ENCODE results near the gene POLR1A.

The POLR1A gene

DNA sequence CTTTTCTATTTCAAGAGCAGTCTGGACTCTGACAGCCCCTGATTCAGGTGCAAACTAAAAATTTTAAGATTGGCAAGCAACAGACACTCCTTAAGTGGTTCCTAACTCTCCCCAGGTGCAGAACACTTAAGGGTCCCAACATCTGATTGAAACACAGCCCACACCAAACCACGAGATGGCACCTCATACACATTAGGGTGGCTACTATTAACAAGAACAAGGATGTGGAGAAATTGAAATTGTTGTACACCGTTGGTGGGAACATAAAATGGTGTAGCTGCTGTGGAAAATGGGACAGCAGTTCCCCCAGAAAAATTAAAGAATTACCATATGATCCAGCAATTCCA lies 82.3 kb downstream of the POLR1A start:
- no peak for DNase-seq (ENCODE audit: low read depth in 4 of 4, low spot score in 1 of 4)

DNA sequence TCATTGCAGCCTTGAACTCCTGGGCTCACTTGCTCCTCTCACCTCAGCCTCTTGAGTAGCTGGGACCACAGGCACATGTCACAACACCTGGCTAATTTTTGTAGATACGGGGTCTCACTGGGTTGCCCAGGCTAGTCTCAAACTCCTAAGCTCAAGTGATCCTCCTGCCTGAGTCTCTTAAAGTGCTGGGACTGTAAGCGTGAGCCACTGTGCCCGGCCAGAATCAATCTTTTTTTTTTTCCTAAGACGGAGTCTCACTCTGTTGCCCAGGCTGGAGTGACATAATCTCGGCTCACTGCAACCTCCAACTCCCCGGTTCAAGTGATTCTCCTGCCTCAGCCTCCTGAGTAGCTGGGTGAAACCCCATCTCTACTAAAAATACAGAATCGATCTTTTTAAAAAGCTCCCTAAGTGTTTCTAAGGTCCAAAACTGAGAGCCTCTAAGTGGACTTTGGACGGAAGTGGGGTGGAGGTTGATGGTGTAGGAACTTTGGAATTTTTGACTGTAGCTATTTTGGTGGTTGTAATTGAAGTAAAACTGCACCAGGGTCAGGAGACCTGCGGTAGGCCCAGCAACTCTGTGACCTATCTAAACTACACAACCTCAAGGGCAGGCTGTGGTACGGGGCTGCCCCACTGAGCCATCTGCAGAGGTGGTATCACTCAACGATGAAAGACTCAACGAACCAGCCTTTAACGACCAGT lies 82.9 kb downstream of the POLR1A start:
- no peak for DNase-seq (ENCODE audit: low read depth in 4 of 4, low spot score in 1 of 4)

DNA sequence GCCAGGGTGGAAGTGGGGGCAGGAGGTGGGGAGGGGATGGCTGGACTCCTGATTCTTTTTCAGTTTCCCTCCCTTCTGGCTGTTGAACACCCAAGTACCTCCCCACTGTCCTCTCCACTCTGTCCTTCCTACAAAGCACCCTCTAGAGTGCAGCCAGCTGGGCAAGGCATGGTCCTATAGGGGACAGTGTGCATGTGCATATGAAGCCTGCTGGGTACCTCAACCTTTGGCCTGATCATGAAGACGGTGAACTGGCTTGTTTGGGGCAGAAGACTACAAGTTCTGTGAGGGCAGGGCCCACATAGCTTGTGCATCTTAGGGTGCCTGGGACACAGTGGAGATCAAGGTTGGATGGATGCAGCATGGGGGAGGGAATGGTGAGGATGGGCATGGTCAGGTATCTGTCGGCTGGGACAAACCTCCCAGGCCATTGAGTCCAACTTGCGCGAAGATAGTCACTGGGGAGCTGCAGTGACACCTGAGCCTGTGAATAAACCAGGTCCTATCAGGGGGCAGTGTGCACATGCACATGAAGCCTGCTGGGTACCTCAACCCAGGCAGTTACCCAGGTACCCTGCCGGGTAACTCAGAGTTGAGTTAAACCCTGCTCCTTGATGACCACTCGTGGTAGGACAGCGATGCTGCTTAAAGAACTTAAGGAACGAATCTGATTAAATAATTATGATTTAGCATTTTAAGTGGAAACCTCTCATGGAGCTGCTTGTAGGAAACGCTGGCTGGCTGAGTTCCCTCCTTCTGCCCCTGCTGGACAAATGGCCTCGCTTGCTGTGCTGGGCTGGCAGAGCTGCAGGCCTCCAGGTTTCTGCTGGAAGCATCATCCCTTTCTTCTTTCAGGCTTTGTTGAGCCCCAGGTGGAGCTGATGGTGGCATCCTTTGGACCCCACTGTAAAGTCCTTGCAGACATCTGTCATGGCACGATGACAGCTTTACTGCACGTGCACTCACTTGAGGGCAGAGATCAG lies 84.0 kb downstream of the POLR1A start:
- no peak for DNase-seq (ENCODE audit: low read depth in 4 of 4, low spot score in 1 of 4)

DNA sequence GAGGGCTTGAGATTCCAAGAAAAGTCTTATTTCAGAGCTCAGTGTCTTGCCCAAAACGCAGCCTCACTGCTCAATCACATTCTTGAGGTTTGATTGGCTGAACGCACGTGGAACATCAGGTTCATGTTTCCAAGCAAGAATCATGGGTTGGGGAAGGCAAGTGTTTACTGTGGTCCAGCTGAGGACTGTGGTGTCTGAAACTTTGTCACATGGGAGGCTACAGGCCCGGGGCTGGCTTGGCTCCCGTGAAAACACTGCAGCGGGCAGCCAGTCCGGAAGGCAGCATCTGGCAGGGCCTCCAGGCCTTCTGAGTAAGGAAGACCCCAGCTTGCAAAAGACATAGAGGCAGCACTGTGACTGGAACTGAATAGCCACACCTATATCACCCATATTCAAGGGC lies 84.7 kb downstream of the POLR1A start:
- DNase-seq (ENCODE audit: low read depth in 4 of 4, low spot score in 1 of 4): no peak

DNA sequence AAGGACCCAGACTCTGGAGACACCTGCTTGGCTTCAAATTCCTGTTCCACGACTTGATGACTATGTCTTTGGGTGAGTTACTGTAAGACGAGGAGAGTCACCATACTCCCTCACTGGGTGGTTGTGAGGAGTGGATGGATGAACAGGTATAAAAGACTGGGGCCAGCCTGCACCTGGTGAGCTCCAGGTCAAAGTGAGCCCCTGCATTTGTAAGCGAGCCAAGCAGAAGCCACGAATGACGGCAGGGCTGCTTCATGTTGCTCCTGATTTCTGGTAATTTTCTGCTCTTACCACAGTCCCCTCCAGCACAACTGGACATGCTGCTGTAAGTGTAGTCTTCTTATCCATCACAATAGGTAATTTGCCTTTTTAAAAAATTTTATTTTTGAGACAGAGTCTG lies 86.6 kb downstream of the POLR1A start:
- no peak for DNase-seq (ENCODE audit: low read depth in 4 of 4, low spot score in 1 of 4)

DNA sequence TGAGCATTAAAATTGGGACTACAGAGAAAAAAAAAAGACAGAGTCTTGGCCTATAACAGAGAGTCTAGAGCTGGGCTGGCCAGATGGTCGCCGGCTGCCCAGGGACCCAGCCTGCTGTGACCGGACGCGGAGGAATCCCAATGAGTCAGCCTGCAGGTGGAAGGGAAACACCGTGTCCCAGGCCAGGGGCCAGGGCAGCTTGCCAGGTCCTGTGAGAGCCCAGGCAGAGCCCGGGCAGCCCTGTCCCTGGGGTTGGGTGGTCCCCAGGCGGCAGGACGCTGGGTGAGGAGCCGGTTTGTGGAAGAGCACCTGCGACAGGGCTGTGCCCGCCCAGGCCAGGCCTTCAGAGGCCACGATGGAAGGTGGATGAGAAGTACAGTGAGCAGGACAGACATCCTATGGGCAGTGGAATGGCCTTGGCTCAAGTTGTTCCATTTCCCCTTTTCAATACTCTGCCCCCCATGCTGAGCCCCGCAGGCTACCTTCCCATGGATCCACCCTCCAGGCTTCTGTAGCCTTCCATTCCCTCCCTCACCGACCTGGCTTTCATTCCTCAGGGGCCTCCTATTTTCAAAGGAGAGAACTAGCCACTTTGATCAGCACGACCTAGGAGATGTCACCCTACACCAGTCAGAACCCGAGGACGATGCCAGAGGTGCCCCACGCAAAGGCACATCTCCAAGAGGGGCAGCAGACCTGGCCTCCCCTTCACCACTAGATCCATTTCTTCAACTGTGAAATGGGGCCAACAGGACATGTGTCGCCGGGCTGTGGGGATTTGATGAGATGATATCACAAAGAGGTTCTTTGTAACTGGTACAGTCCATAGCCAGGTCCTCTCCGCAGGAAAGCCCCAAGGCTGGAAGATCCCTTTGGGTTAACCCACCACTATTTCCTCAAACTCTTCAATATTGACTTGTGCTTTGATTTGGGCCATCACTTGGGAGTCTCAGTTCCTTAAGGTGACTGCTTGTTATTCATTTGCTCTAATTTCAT lies 87.5 kb downstream of the POLR1A start:
- DNase-seq (ENCODE audit: low read depth in 4 of 4, low spot score in 1 of 4): no peak

DNA sequence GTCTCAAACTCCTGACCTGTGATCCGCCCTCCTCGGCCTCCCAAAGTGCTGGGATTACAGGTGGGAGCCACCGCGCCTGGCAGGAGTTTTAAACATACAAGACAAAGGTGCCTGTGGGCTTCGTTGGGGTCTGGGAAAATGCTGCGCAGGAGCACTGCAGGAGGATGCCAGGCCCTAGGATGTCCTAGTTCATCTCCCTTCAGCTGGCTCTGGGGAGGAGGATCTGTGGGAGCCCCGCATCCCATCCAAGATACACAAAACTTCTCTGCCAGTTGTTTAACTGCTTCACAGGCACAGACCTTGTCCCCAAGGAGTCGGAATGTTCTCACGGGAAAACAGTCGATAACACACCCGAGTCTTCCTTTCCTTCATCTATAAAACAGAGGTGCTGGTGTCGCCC lies 89.1 kb downstream of the POLR1A start:
- DNase-seq (ENCODE audit: low read depth in 4 of 4, low spot score in 1 of 4): no peak

DNA sequence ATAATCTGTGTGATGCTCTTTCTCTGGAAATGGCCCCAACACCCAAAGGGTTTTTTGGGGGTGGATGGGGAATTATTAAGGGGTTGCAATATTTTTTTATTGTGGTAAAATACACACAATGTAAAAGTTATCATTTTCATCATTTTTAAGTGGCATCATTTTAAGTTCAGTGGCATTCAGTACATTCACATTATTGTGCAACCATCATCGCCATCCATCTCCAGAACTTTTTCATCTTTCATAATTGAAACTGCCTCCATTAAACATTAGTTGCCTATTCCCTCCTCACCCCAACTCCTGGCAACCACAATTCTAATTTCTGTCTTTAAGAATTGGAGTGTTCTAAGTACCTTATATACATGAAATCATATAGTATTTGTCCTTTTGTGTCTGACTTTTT lies 90.0 kb downstream of the POLR1A start:
- no peak for DNase-seq (ENCODE audit: low read depth in 4 of 4, low spot score in 1 of 4)

DNA sequence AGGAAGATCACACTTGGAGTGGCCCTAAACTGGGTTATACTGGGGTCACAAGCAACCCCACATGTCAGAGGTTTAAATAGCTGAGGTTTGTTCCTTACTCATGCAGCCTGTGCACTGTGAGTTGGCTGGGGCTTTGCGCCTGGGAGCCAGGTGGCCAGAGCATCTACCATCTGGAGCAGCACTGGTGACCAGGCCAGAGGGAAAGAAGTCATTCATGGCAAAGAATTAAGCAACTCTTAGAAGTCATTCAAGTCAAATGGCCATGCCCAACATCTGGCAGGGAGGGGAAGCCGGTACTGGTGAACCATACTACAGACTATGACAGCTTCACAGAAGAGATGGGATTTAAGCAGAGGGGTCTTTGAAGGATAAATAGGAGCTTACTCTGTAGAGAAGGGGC lies 90.7 kb downstream of the POLR1A start:
- no peak for DNase-seq (ENCODE audit: low read depth in 4 of 4, low spot score in 1 of 4)

DNA sequence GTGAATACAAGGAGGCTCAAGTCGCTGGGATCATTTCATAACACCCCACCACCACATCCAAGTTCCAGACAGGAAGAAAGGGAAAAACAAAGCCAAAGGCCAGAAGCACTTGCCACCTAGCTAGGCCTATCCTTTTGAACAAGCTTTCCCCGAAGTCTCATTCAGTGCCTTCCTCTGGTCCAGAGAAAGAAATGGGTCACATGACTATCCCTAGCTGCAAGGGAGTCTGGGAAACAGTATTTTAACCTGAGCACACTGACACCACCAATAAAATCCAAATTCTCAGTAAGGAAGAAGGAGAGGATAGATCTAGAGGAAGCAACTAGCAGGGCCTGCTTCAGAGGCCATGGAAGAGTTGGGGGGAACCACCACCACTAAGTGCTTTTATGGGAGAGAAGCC lies 91.2 kb downstream of the POLR1A start:
- no peak for DNase-seq (ENCODE audit: low read depth in 4 of 4, low spot score in 1 of 4)

DNA sequence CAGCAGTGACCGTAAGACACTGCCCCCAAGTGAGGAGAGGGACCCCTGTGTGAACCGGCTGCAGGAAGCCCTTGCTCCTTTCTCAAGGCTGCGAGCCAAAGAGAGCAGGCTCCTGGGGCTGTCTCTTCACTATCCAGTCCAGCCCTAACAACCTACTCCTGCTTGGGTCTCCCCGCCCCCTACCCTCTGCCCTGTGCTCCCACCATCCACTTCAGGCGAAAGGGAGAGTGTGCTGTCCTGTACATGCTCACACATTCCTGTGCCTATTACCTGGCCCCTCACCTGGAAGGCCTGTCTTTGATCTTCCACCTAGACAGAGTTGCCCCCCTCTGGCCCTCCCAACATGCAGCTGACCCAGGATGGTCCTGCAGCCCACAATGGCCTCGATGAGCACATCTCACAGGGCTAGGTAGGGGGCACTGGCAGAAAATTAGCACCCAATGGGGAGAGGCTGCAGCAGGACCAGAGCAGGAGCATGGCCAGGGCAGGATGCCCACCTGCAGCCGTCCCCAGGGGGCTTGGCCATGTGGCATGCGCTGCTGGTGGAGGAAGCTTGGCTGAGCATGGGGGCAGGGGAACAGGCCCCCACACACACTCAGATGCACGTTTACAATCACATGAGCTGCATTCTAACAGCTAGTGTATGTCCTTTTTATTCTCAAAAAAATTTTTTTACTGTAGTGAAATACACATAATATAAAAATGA lies 93.5 kb downstream of the POLR1A start:
- DNase-seq (ENCODE audit: low read depth in 4 of 4, low spot score in 1 of 4): no peak

DNA sequence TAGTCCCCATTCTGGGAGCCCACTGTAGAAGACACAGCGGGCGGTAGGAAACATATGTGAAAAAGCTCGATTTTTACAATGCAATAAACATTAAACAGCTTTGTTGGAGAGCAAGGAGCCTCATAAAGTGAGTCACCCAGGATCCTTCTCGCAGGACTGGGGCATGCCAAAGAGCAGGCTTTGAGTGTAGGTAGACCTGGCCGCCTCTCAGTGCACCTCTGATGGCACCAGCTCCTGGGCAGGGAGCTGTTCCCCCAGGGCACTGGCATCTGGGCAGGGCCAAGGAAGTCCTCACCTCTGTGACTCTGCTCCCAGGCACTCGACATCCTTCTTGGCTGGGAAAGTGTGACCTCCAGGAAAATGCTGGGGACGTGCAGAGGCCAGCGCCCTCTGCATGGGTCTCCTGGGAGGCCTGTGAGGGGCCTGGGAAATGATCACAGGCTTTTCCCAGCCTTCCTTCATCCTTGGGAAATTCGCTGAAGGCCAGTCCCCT lies 94.2 kb downstream of the POLR1A start:
- no peak for DNase-seq (ENCODE audit: low read depth in 4 of 4, low spot score in 1 of 4)

DNA sequence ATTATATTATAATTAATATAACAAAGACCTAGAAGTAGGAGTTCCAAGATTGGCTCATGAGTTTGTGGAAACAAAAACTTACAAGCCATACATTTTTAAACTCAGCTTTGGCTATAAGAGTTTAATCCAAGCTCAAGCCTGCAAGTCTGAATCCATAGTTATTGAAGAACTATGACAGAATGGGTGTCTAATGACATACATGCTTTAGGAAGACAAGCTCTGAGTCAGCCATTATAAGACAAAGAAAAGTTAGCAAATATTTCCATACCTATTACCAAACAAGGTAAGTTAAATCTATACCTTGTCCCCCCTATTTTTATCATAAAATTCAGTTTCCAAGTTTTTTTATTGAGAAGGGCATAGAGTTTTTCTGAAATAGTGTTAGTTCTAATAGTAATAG lies 95.6 kb downstream of the POLR1A start:
- no peak for DNase-seq (ENCODE audit: low read depth in 4 of 4, low spot score in 1 of 4)

DNA sequence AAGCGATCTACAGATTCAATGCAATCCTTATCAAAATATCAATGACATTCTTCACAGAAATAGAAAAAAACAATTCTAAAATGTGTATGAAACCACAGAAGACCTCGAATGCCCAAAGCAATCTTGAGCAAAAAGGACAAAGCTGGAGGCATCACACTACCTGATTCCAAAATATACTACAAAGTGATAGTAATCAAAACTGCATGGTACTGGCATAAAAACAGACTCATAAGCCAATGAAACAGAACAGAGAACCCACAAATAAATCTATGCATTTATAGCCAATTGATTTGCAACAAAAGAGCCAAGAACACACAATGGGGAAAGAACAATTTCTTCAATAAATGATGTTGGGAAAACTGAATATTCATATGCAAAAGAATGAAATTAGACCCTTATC lies 99.2 kb downstream of the POLR1A start:
- DNase-seq (ENCODE audit: low read depth in 4 of 4, low spot score in 1 of 4): no peak

DNA sequence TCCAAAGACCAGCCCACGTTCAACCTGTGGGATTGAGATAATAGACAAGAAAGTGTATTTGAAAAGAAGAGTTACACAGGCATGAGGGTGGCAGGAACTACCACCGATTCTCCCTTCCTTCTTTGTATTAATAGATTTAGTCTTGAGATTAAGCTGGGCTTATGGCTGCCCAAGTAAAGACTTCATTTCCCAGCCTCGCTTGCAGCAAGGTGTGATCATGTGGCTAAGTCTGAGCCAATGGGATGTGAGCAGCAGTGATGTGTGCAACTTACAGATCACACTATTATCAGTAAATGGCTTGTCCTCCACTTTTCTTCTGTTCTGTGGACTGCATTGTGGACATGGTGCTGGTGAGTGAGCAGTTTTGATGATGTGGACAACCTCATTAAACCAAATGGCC lies 101.7 kb downstream of the POLR1A start:
- DNase-seq (ENCODE audit: low read depth in 4 of 4, low spot score in 1 of 4): no peak

DNA sequence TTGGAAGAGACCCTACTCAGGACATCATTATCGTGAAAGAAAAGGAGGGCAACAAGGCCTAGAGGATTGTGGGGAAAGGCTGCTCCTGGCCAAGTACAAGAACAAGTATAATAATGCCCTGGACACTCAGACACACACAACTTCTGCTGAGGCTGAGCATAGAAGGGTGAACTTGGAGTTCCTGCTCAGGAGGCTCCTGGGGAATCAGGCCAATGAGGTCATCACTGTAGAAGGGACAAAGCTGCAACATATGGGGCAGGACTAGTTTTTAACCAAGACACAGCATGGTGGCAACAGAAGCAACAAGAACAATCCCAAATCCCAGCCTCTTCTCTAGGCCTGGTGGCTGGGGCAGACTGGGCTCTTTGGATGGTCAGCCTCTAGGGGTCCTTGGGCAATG lies 102.6 kb downstream of the POLR1A start:
- no peak for DNase-seq (ENCODE audit: low read depth in 4 of 4, low spot score in 1 of 4)

DNA sequence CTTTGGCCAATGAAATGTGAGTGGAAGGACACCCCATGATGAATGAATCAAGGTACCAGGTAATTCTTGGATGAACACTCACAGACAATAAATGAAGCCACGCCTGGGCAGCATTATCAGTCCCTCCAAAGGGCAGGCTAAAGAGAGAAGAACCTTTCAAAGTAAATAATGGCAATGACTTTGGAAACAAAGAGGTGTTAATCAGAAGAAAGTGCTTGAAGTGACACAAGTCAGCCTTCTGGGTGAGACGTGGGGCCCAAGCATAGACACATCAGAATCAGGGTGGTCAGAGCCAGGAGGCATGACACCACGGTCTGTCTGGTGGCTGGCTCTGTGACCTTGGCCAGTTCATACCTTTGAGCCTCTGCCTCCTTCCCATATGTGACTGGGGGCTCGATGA lies 103.3 kb downstream of the POLR1A start:
- DNase-seq (ENCODE audit: low read depth in 4 of 4, low spot score in 1 of 4): no peak

DNA sequence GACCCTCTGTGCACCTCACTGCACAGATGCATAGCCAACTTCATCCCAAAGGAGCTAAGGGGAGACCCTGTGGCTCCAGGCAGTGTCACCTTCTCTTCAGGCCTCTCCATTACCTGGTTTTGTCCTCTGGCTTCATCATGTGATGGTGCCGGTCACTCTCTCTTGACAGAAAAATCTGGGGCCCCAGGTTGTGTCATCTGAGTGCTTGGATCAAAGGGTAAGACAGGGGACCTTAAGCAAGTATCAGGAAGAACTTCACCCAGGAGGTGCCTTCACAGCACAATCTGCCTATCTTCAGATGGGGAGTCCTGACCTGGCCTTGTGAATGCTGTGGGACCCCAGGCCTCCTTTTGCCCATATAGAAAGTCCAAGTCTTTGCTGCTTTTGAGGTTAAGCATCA lies 104.4 kb downstream of the POLR1A start:
- no peak for DNase-seq (ENCODE audit: low read depth in 4 of 4, low spot score in 1 of 4)

DNA sequence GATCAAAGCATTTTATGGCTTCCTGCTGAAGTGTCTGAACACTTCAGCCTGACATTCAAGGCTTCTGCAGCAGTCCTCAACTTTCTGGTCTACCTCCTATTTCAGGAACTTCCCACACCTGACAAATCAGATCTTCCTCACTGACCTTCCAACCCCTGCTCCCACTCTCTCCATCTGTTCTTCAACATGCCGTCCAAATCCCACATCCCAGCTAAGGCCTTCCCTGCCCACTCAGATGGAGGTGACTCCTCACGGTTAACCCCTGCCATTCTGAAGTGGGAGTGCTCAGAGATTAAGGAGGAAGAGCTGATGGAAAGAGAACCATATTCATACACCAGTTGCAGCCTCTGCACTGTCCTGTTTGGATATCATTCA lies 104.8 kb downstream of the POLR1A start:
- DNase-seq (ENCODE audit: low read depth in 4 of 4, low spot score in 1 of 4): no peak

DNA sequence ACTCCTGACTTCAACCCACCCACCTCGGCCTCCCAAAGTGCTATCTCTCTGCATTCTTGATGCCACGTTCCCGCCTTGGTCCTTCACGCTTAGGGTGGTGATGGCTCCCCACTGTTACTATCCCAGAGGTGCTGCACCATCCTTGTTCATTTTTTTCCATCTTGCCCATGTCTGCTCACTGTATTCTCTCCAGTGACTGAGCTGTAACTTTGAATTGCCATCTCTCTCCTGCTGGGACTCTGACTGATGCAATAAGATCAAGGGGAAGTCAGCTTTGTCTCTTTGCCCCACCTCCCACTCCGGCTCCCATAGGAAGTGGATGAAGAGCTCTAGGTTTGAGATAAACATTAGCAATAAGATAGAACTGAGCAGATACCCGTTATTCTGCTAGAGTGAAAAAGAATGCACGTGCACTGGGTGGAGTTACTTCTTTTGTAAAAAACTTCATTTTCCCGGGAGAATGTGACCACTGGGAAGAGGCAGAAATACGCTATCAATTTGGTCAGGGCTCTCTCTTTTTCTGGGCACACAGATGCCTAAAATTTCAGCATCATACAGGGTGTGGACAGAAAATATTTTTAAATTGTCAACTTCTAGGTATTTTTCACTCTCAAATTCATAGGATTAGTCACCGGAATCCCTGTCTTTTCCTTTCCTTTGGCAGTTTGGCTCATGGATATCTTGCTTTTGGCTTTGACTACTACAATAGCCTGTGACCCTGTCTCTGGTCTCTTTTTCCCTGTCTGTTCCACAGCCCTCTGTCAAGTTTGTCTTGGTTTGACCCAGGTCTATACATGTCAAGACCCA lies 105.4 kb downstream of the POLR1A start:
- DNase-seq (ENCODE audit: low read depth in 4 of 4, low spot score in 1 of 4): no peak
